Heart right ventricle (tissue), 16 donors: ENCODE measurements around the gene SNRNP70. TPM values are rescaled to one million over a fixed set of nuclear protein-coding genes. Genes with fewer than 3 reads are reported as not detected.
"Not testable (repeated sequence)": the region's sequence is repeated elsewhere in the genome, so short reads cannot be mapped to it uniquely, and the experiment has no call there.

Experiments used
- ATAC-seq, 8 donors: fragments of 200-7000 bp; cut with Tn5 transposase; one replicate each; pipeline ENCODE4 v1.9.1; 2020; ENCODE audit warnings: mild to moderate bottlenecking in 8 of 8, moderate library complexity in 8 of 8, moderate number of reproducible peaks in 1 of 8
- DNase-seq, 2 donors: peaks; one replicate each; pipeline ENCODE4 v3.0.0-alpha.2; 2020
- H3K27ac ChIP-seq, 10 donors: fragments of 200-600 bp; sonication (generic) in 2 of 10; one replicate each; pipeline versions ENCODE4 v1.5.0 to v1.8.0; 2020 to 2022; ENCODE audit warnings: mild to moderate bottlenecking in 3 of 10
- H3K27me3 ChIP-seq, 7 donors: fragments of 200-600 bp; one replicate each; pipeline ENCODE4 v1.8.0; 2021 to 2022; ENCODE audit warnings: mild to moderate bottlenecking in 2 of 7
- H3K36me3 ChIP-seq, 9 donors: fragments of 200-600 bp; sonication (generic) in 1 of 9; one replicate each; pipeline versions ENCODE4 v1.5.0 to v1.8.0; 2020 to 2022; ENCODE audit warnings: mild to moderate bottlenecking in 2 of 9
- H3K4me1 ChIP-seq, 9 donors: fragments of 200-600 bp; sonication (generic) in 1 of 9; one replicate each; pipeline versions ENCODE4 v1.5.0 to v1.8.0; 2020 to 2022; ENCODE audit warnings: mild to moderate bottlenecking in 4 of 9
- H3K4me3 ChIP-seq, 10 donors: fragments of 200-600 bp; sonication (generic) in 2 of 10; one replicate each; pipeline versions ENCODE4 v1.5.0 to v1.8.0; 2020 to 2022; ENCODE audit warnings: mild to moderate bottlenecking in 7 of 10, moderate library complexity in 2 of 10
- H3K9me3 ChIP-seq, 11 donors: fragments of 200-600 bp in 10 of 11; sonication (generic) in 2 of 11; one replicate each; pipeline versions ENCODE4 v1.5.0 to v1.8.0; 2013 to 2022; ENCODE audit warnings: mild to moderate bottlenecking in 2 of 11, control low read depth in 1 of 11, moderate library complexity in 1 of 11
- CTCF ChIP-seq, 9 donors: fragments of 200-600 bp; sonication (generic) in 2 of 9; IDR thresholded peaks; one replicate each; pipeline versions ENCODE4 v1.5.0 to v1.8.0; 2021 to 2022; ENCODE audit warnings: antibody characterized with exemption in 9 of 9, mild to moderate bottlenecking in 5 of 9, moderate library complexity in 1 of 9
- WGBS, 2 donors: extraction: QIAGEN DNeasy Blood & Tissue Kit; methylation state at CpG; one replicate each; pipeline ENCODE4 v1.1.7; 2013; ENCODE audit warnings: inconsistent platforms in 1 of 2; 5-methylcytosine and 5-hydroxymethylcytosine counted together
- intact Hi-C, 10 donors: fragments of 100-400 bp; cut with DNase I; formaldehyde crosslinking; loops; one replicate each; pipeline versions ENCODE4 v1.11.1 to v1.14.2; 2022
- long read RNA-seq, 3 donors: library from polyadenylated mRNA; unstranded; transcript quantifications; one replicate each; pipeline ENCODE4 v2.0.0, GENCODE V29; 2020 to 2021
- polyA plus RNA-seq, 2 donors: library from polyadenylated mRNA; stranded (reverse); fragments of 200-250 nt; gene quantifications; one replicate each; pipeline ENCODE4 v1.2.3, GENCODE V29; 2013
- total RNA-seq, 10 donors: library from RNA; stranded (reverse); fragmentation: NEBNext Ultra II Directional in 3 of 10; extraction: Animal tissue kit (Norgen Biotek cat#: 25700) in 3 of 10; gene quantifications; one replicate each; pipeline versions ENCODE4 v1.2.1 to v1.2.4, GENCODE V29; 2021 to 2023
- donor health status: Arrhythmogenic right ventricular cardiomyopathy.
- donor health status: ischemic (EF 13 %, LVEDD 7.1; RV severe dilation, severe dysfunction).
- donor health status: healthy with polysubstance abuse.
- donor health status: DM: no; HTN: yes; CAD: no.
- donor health status: DM: no; HTN: no; CAD: no.
- donor health status: ischemic (EF 25% LVEDD 6.9; RV normal size, moderate dysfunction).
- donor health status: ischemic (EF 25% LVEDD 5.7; RV mildly dilated, moderate dysfunction).
- donor health status: healthy.
- donor health status: DM: yes; HTN: yes; CAD: no.
- donor health status: Ischemic cardiomyopathy.
- donor health status: ischemic (EF 35%, LVEDD 5.7; RV mildly dilated, moderate dysfunction).
- donor health status: nonischemic (EF 11% LVEDD 7.7; RV severe dilation, severe dysfunction).
- donor health status: DM: yes; HTN: yes; CAD: no.
- donor health status: PGD.
- donor health status: ischemic (EF 29% LVEDD 5.4; RV normal size, mild dysfunction).
- donor health status: nonischemic (EF 23%, LVEDD 6.1; RV moderate dilation, normal function).

SNRNP70 gene
- total RNA-seq (100 to 1,000 TPM in 3 of 10 donors, 10 to 100 TPM in 7; 75.2 to 157 (median 88.4) TPM), polyA plus RNA-seq (100 to 1,000 TPM; 114 to 330 TPM)
- long read RNA-seq, donor 1, transcript SNRNP70-201 (10 exons, 1,603 nt): minor isoform, 27 of 324 reads
- long read RNA-seq, donor 1, transcript SNRNP70-206 (10 exons, 1,574 nt): minor isoform, 77 of 324 reads
- long read RNA-seq, donor 1, transcript SNRNP70-203 (3 exons, 3,221 nt): major isoform, 89 of 324 reads
- long read RNA-seq, donor 1, partial matches to known transcripts: 103 of 324 reads
- long read RNA-seq, donor 1, other reads (novel, unspliced or antisense): 25 of 324 reads
- long read RNA-seq, donor 2, transcript SNRNP70-201 (10 exons, 1,603 nt): minor isoform, 14 of 275 reads
- long read RNA-seq, donor 2, transcript SNRNP70-203 (3 exons, 3,221 nt): major isoform, 69 of 275 reads
- long read RNA-seq, donor 2, transcript SNRNP70-206 (10 exons, 1,574 nt): minor isoform, 35 of 275 reads
- long read RNA-seq, donor 2, partial matches to known transcripts: 131 of 275 reads
- long read RNA-seq, donor 2, other reads (novel, unspliced or antisense): 23 of 275 reads
- long read RNA-seq, donor 3, partial matches to known transcripts: 1 of 10 reads
- long read RNA-seq, donor 3, other reads (novel, unspliced or antisense): 9 of 10 reads

GRCh38 chr19:49085020-49085867, at the start of gene SNRNP70:
Gene SNRNP70 (plus strand): TSS chr19:49085451. CDS start chr19:49086415, 964 bp downstream.
- Histone ChIP-seq H3K27me3 (no peaks in the 10 kb centered on the region), H3K9me3 (no peaks in the 10 kb centered on the region), H3K27ac (peak within 1 kb of the TSS; percentile 5 to 95 (median 87)), H3K4me3 (peak within 1 kb of the TSS; percentile 61 to 100 (median 90)), H3K4me1 (peaks cover 2 to 43% (median 30%) of the 10 kb centered on the region in 9 donors), H3K36me3 (peaks cover 0 to 39% (median 11%) of the 10 kb centered on the region in 9 donors)
- intact Hi-C loops: no loop called here
- peak in 2 of 9 donors; percentile 6 to 8 for TF ChIP-seq CTCF (IDR thresholded peaks at IDR 0.05)
- DNase-seq (peak; percentile 99 to 100), ATAC-seq (peak; percentile 98 to 99 (median 99))
- WGBS, 2 donors: 0% methylated on average over 79 to 89 of the region's 89 CpGs

GRCh38 chr19:49036815-49037214, 48.4 kb upstream of the SNRNP70 start, which contains the start of gene CGB1:
Gene CGB1 (minus strand): TSS chr19:49036895. CDS start chr19:49036711, 184 bp downstream.
- DNase-seq, H3K4me3 ChIP-seq, intact Hi-C loops, H3K36me3 ChIP-seq, H3K4me1 ChIP-seq, H3K27ac ChIP-seq, ATAC-seq, H3K27me3 ChIP-seq, H3K9me3 ChIP-seq: not testable (repeated sequence)
- 43 to 50% methylated on average over 17 to 18 of the region's 18 CpGs for WGBS, 2 donors
- TF ChIP-seq CTCF (IDR thresholded peaks at IDR 0.05): peak in 7 of 9 donors; percentile 6 to 36 (median 22)

GRCh38 chr19:49038111-49038510, 47.1 kb upstream of the SNRNP70 start:
- H3K27me3 ChIP-seq, H3K36me3 ChIP-seq, DNase-seq, intact Hi-C loops, H3K9me3 ChIP-seq, H3K27ac ChIP-seq, H3K4me1 ChIP-seq, H3K4me3 ChIP-seq, ATAC-seq: not testable (repeated sequence)
- WGBS, 2 donors: 92 to 94% methylated on average over 6 of the region's 8 CpGs

- H3K36me3 ChIP-seq, intact Hi-C loops, DNase-seq, H3K4me1 ChIP-seq, H3K27me3 ChIP-seq, H3K9me3 ChIP-seq, H3K27ac ChIP-seq, ATAC-seq, H3K4me3 ChIP-seq: not testable (repeated sequence)
- WGBS, 2 donors: 84% methylated on average over 26 of the region's 26 CpGs
Observed at GRCh38 chr19:49038557-49039276, 46.5 kb upstream of the SNRNP70 start.

GRCh38 chr19:49039736-49040135, 45.5 kb upstream of the SNRNP70 start:
- intact Hi-C loops, H3K27me3 ChIP-seq, ATAC-seq, H3K36me3 ChIP-seq, H3K4me3 ChIP-seq, H3K9me3 ChIP-seq, H3K4me1 ChIP-seq, DNase-seq, H3K27ac ChIP-seq: not testable (repeated sequence)
- 60 to 79% methylated on average over 9 of the region's 9 CpGs for WGBS, 2 donors
